Thyroid gland (tissue), 4 donors: ENCODE measurements around the gene LEPR. TPM values are rescaled to one million over a fixed set of nuclear protein-coding genes. Genes with fewer than 3 reads are reported as not detected.

Experiments used
- DNase-seq, 2 donors: peaks; one replicate each; pipeline ENCODE4 v3.0.0-alpha.2; 2019
- H3K27ac ChIP-seq, 3 donors: fragments of 200-600 bp; sonication (generic); 1 replicate in 2 of 3; 2 replicates in 1 of 3; pipeline ENCODE4 v1.5.1; 2016 to 2019; ENCODE audit warnings: mild to moderate bottlenecking in 1 of 3, moderate library complexity in 1 of 3
- H3K27me3 ChIP-seq: fragments of 200-600 bp; sonication (generic); one replicate; pipeline ENCODE4 v1.5.1; 2019
- H3K36me3 ChIP-seq, 2 donors: fragments of 200-600 bp; sonication (generic); one replicate each; pipeline ENCODE4 v1.5.1; 2016 to 2019
- H3K4me1 ChIP-seq, 2 donors: fragments of 200-600 bp; sonication (generic); one replicate each; pipeline ENCODE4 v1.5.1; 2017 to 2019
- H3K4me3 ChIP-seq, 3 donors: fragments of 200-600 bp; sonication (generic); replicated peaks in 1 of 3; 1 replicate in 2 of 3; 2 replicates in 1 of 3; pipeline ENCODE4 v1.5.1; 2016; ENCODE audit warnings: mild to moderate bottlenecking in 1 of 3
- H3K9me3 ChIP-seq: fragments of 200-600 bp; sonication (generic); one replicate; pipeline ENCODE4 v1.5.1; 2017
- POLR2A ChIP-seq, 2 donors: fragments of 450-650 bp; IDR thresholded peaks; one replicate each; pipeline ENCODE4 v1.6.1; 2017; ENCODE audit warnings: antibody characterized with exemption in 2 of 2, mild to moderate bottlenecking in 2 of 2, moderate library complexity in 1 of 2
- WGBS, 2 donors: methylation state at CpG; one replicate each; pipeline ENCODE4 v1.1.5; 2017; 5-methylcytosine and 5-hydroxymethylcytosine counted together
- intact Hi-C: fragments of 100-400 bp; cut with DNase I; formaldehyde crosslinking; loops from one replicate; pipeline ENCODE4 v1.15.1; 2023
- total RNA-seq, 4 donors: library from RNA; depleted of rRNA; stranded (reverse); fragments of >200 nt; gene quantifications; one replicate each; pipeline ENCODE4 v1.2.3, GENCODE V29; 2016
- TF ChIP-seq, protein P1 (sequence below), 6 experiments: fragments of 200-600 bp in 3 of 6; fragments of 450-650 bp in 3 of 6; sonication (generic) in 3 of 6; IDR thresholded peaks; one replicate each; pipeline ENCODE4 v1.5.1; 2016 to 2019; ENCODE audit warnings: antibody characterized with exemption in 6 of 6, mild to moderate bottlenecking in 2 of 6, inconsistent platforms in 1 of 6, moderate library complexity in 1 of 6

LEPR gene
- total RNA-seq, 4 donors from 2014 or later = 11.4 to 80.4 (median 17.5) TPM

DNA sequence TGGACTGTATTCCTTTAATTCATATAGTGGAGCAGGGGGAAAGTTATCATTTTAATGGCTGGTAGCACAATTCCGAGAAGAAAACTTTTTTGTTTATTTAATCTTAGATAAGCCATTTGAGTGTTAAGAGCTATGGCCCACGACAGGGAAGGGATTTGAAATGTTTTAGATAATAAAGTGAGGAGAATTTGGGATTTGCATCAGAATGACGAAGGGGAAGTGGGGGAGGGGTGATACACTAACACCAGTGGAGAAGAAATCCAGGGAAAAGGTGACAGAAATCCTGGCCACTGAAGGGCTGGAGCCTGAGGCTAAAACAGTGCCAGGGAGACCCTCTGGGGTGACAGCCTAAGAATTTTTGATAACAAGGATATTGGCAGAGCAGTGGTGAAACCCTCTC lies 21.0 kb downstream of the LEPR start:
- H3K36me3 ChIP-seq = no peaks in the 10 kb centered on the region
- no peak overlapping the region for H3K4me3 ChIP-seq
- 36 to 43% methylated on average over 3 of the region's 3 CpGs for WGBS, 2 donors
- H3K27ac ChIP-seq = no peak overlapping the region
- no peaks in the 10 kb centered on the region for H3K27me3 ChIP-seq
- H3K4me1 ChIP-seq = no peaks in the 10 kb centered on the region
- TF ChIP-seq, protein P1, sequence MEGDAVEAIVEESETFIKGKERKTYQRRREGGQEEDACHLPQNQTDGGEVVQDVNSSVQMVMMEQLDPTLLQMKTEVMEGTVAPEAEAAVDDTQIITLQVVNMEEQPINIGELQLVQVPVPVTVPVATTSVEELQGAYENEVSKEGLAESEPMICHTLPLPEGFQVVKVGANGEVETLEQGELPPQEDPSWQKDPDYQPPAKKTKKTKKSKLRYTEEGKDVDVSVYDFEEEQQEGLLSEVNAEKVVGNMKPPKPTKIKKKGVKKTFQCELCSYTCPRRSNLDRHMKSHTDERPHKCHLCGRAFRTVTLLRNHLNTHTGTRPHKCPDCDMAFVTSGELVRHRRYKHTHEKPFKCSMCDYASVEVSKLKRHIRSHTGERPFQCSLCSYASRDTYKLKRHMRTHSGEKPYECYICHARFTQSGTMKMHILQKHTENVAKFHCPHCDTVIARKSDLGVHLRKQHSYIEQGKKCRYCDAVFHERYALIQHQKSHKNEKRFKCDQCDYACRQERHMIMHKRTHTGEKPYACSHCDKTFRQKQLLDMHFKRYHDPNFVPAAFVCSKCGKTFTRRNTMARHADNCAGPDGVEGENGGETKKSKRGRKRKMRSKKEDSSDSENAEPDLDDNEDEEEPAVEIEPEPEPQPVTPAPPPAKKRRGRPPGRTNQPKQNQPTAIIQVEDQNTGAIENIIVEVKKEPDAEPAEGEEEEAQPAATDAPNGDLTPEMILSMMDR (IDR thresholded peaks at IDR 0.05) = no peak
- TF ChIP-seq POLR2A (IDR thresholded peaks at IDR 0.05) = no peak
- intact Hi-C loops = no loop called here
- DNase-seq = no peak
- H3K9me3 ChIP-seq = no peaks in the 10 kb centered on the region

- Histone ChIP-seq H3K27ac (no peak overlapping the region), H3K4me1 (no peaks in the 10 kb centered on the region), H3K36me3 (no peaks in the 10 kb centered on the region), H3K9me3 (no peaks in the 10 kb centered on the region), H3K27me3 (no peaks in the 10 kb centered on the region), H3K4me3 (no peak overlapping the region)
- intact Hi-C loops = no loop called here
- TF ChIP-seq, protein P1 (IDR thresholded peaks at IDR 0.05) = no peak
- WGBS, 2 donors = 86 to 89% methylated on average over 1 of the region's 1 CpG
- DNase-seq = no peak
Measured at GRCh38 chr1:65442442-65442841, 22.0 kb downstream of the LEPR start.

- Histone ChIP-seq H3K27ac (no peak overlapping the region), H3K4me3 (no peak overlapping the region), H3K36me3 (no peaks in the 10 kb centered on the region), H3K27me3 (no peaks in the 10 kb centered on the region), H3K9me3 (no peaks in the 10 kb centered on the region), H3K4me1 (no peaks in the 10 kb centered on the region)
- TF ChIP-seq POLR2A (IDR thresholded peaks at IDR 0.05) = no peak
- TF ChIP-seq, protein P1 (IDR thresholded peaks at IDR 0.05) = no peak
- DNase-seq = no peak
- 85 to 94% methylated on average over 2 of the region's 2 CpGs for WGBS, 2 donors
- intact Hi-C loops = no loop called here
Measured at GRCh38 chr1:65443647-65444046, 23.2 kb downstream of the LEPR start.

- WGBS, 2 donors = 81 to 88% methylated on average over 4 of the region's 5 CpGs
- no peak for DNase-seq
- H3K9me3 ChIP-seq = no peaks in the 10 kb centered on the region
- TF ChIP-seq, protein P1 (IDR thresholded peaks at IDR 0.05) = no peak
- no peak for TF ChIP-seq POLR2A (IDR thresholded peaks at IDR 0.05)
- no peaks in the 10 kb centered on the region for H3K4me1 ChIP-seq
- intact Hi-C loops = no loop called here
- no peak overlapping the region for H3K4me3 ChIP-seq
- H3K27me3 ChIP-seq = no peaks in the 10 kb centered on the region
- no peaks in the 10 kb centered on the region for H3K36me3 ChIP-seq
- H3K27ac ChIP-seq = no peak overlapping the region
Measured at GRCh38 chr1:65444128-65444640, 23.7 kb downstream of the LEPR start.

DNA sequence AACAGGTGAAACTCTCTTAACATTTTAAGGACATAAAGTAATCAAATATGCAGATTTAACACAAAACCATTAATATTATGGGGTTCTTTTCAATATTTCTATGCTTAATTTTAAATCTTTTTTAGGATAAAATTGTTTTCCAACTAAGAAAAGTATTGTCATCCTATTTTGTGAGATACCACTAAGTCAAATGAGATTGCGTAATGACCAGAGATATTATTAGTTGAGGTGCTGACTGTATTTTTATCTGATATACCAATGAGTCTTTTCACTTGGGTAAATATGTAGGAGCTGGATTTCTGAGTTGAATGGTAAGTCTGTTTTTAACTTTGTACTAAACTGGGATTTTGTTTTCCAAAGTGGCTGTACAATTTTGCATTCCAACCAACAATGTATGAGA lies 25.4 kb downstream of the LEPR start:
- Histone ChIP-seq H3K4me1 (no peaks in the 10 kb centered on the region), H3K27me3 (no peaks in the 10 kb centered on the region), H3K4me3 (no peak overlapping the region), H3K27ac (no peak overlapping the region), H3K36me3 (no peaks in the 10 kb centered on the region), H3K9me3 (no peaks in the 10 kb centered on the region)
- intact Hi-C loops = no loop called here
- DNase-seq = no peak
- WGBS, 2 donors = 95 to 96% methylated on average over 1 of the region's 1 CpG
- TF ChIP-seq POLR2A (IDR thresholded peaks at IDR 0.05) = no peak
- TF ChIP-seq, protein P1 (IDR thresholded peaks at IDR 0.05) = no peak
